Right lobe of liver (tissue), 4 donors: ENCODE results near the gene SLC35B4.

Source experiments
- POLR2A ChIP-seq: fragments of 450-650 bp; IDR thresholded peaks from one replicate; pipeline ENCODE4 v1.6.1; 2017; ENCODE audit warnings: antibody characterized with exemption, mild to moderate bottlenecking
- TF ChIP-seq, protein P1 (sequence below), 4 donors: fragments of 200-600 bp in 3 of 4; fragments of 450-650 bp in 1 of 4; IDR thresholded peaks; one replicate each; pipeline versions ENCODE4 v1.5.1 to v1.8.0; 2016 to 2022; ENCODE audit warnings: antibody characterized with exemption in 4 of 4, mild to moderate bottlenecking in 2 of 4
- donor health status: DM: no; HTN: no; CAD: no.
- donor health status: DM: no; HTN: no; CAD: no.
- donor health status: DM: no; HTN: yes; CAD: no.

- TF ChIP-seq, protein P1, sequence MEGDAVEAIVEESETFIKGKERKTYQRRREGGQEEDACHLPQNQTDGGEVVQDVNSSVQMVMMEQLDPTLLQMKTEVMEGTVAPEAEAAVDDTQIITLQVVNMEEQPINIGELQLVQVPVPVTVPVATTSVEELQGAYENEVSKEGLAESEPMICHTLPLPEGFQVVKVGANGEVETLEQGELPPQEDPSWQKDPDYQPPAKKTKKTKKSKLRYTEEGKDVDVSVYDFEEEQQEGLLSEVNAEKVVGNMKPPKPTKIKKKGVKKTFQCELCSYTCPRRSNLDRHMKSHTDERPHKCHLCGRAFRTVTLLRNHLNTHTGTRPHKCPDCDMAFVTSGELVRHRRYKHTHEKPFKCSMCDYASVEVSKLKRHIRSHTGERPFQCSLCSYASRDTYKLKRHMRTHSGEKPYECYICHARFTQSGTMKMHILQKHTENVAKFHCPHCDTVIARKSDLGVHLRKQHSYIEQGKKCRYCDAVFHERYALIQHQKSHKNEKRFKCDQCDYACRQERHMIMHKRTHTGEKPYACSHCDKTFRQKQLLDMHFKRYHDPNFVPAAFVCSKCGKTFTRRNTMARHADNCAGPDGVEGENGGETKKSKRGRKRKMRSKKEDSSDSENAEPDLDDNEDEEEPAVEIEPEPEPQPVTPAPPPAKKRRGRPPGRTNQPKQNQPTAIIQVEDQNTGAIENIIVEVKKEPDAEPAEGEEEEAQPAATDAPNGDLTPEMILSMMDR (IDR thresholded peaks at IDR 0.05) = no peak
- TF ChIP-seq POLR2A = no peak
Measured at GRCh38 chr7:134343136-134343535, 26.4 kb upstream of the SLC35B4 start.
